C4-2B (cell line): Measurements from ENCODE around the gene COL23A1.

Experiments
- H3K27ac ChIP-seq: fragments of 450-650 bp; 2 replicates; pipeline ENCODE4 v1.5.1; 2017
- CTCF ChIP-seq: fragments of 450-650 bp; conservative IDR thresholded peaks from 2 replicates; pipeline ENCODE4 v1.5.1; 2017; ENCODE audit warnings: mild to moderate bottlenecking
- ZFX ChIP-seq: fragments of 450-650 bp; IDR thresholded peaks from 2 replicates; pipeline ENCODE4 v1.6.1; 2017

COL23A1 gene

GRCh38 chr5:178504340-178504960 is 85.7 kb downstream of the COL23A1 start:
- no peak for TF ChIP-seq ZFX
- no peak for TF ChIP-seq CTCF
- no peak overlapping the region for H3K27ac ChIP-seq

DNA sequence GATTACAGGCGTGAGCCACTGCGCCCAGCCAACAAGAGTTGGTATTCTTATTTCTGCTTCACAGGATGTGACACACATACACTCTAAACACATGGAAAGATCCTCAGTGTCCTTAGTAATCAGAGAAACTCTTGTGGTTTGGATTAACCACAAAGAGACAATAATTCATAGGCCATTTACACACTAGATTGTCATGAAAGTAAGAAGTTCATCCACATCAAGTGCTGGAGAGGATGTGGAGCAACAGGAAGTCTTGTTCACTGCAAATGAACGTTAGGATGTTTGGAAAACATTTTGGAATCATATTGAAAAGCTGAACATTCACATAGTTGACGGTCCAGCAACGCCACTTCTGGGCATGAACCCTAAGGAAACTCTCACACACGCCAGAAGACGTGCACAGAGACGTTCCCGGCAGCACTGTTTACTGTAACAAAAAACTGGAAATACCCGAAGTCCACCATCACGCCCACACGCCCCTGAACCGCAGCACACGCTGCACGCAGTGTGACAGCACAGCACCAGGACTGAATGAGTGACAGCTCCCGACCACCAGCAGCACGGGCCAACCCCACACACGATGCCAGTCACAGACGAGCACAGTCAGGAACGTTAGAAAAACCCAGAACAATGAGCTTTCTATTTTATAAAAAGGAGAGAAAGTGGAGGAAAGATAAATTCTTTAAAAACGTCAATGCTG is 87.6 kb downstream of the COL23A1 start:
- TF ChIP-seq CTCF = no peak
- TF ChIP-seq ZFX = no peak
- no peak overlapping the region for H3K27ac ChIP-seq

DNA sequence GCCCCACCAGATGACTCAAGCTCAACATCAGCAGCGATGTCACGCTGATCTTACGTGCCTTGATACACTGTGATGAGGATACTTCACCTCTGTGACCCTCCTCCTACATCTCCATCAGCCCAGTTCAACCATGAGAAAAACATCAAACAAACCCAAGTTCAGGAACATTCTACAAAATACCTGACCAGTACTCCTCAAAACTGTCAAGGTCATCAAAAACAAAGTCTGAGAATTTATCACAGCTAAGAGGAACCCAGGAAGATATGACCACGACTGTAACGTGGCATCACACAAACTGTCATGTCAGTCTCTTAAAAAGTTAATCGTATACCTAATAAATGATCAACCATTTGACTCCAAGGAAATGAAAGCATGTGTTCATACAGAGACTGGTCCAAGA is 90.8 kb downstream of the COL23A1 start:
- no peak overlapping the region for H3K27ac ChIP-seq
- TF ChIP-seq CTCF = no peak
- no peak for TF ChIP-seq ZFX

- TF ChIP-seq ZFX (no peak), CTCF (no peak)
- H3K27ac ChIP-seq = no peak overlapping the region
Measured at GRCh38 chr5:178496642-178497041, 93.6 kb downstream of the COL23A1 start.

DNA sequence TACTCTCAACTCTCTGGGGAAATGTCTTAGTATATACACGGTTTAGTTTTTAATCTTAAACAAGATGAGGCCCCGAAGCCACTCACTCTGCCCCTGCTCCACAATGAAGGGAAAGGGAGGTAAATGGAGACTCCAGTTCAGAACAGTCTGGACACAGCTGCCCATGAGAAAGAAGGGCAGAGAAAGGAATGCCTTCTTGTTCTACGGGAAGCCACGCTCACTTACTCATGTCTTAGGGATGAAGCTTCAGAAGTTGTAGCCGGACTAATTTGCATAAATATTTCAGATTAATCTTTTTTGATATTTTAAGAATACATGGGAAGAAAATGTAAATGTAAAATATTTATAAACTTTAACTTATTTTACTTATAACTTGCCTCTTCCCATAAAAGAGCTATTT is 94.0 kb downstream of the COL23A1 start:
- no peak overlapping the region for H3K27ac ChIP-seq
- TF ChIP-seq ZFX (no peak), CTCF (no peak)

- H3K27ac ChIP-seq = no peak overlapping the region
- TF ChIP-seq ZFX (no peak), CTCF (no peak)
Measured at GRCh38 chr5:178495706-178496105, 94.5 kb downstream of the COL23A1 start.

GRCh38 chr5:178492278-178492677 is 97.9 kb downstream of the COL23A1 start:
- no peak overlapping the region for H3K27ac ChIP-seq
- TF ChIP-seq ZFX = no peak
- no peak for TF ChIP-seq CTCF
